PC-9 (cell line): ENCODE measurements around the gene CEP290.

ENCODE experiments used
- CTCF ChIP-seq: fragments of 200-600 bp; sonication (generic); conservative IDR thresholded peaks from 2 replicates; pipeline ENCODE4 v1.6.1; 2017; ENCODE audit warnings: mixed run types, antibody characterized with exemption, mild to moderate bottlenecking, moderate library complexity
- EZH2 ChIP-seq: fragments of 200-600 bp; sonication (generic); IDR thresholded peaks from 2 replicates; pipeline ENCODE4 v1.8.0; 2017; ENCODE audit warnings: antibody characterized with exemption, low read depth

GRCh38 chr12:88035907-88036289 lies 106.0 kb downstream of the CEP290 start:
- TF ChIP-seq CTCF (no peak), EZH2 (no peak)
